T follicular helper cell (primary cell): ENCODE results near the gene PPFIBP1.
A peak's percentile ranks its signal among the peaks of the same experiment; 100 is the strongest.
"Not testable (repeated sequence)": the region's sequence is repeated elsewhere in the genome, so short reads cannot be mapped to it uniquely, and the experiment has no call there.

ENCODE experiments used
- DNase-seq: peaks from one replicate; pipeline ENCODE4 v3.0.0-alpha.2; 2020; ENCODE audit warnings: low read depth

Gene PPFIBP1

GRCh38 chr12:27709932-27710591 lies 186.1 kb downstream of the PPFIBP1 start:
- DNase-seq: no peak

GRCh38 chr12:27710592-27711316 lies 186.7 kb downstream of the PPFIBP1 start, which contains the start of gene MRPS35:
TSS of gene MRPS35 (plus strand) at chr12:27710832. CDS start at chr12:27710844, 12 bp downstream.
- peak; percentile 88 for DNase-seq

DNA sequence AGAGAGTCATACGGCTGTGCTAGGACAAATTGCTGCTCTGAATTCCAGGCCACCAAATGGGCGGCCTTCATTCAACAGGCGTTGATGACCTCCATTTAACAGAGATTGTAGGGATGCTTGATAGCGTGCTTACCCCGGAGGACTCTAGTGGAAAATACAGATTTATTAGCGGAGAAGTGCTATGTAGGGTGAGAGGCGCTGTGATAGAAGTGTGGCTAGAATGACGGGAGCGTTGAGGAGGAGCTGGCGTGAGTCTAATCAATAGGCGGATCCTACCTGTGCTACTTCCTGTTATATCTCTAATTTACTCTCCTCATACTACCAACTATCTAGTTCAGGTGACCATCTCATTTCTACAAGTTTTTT lies 187.3 kb downstream of the PPFIBP1 start:
- no peak for DNase-seq

DNA sequence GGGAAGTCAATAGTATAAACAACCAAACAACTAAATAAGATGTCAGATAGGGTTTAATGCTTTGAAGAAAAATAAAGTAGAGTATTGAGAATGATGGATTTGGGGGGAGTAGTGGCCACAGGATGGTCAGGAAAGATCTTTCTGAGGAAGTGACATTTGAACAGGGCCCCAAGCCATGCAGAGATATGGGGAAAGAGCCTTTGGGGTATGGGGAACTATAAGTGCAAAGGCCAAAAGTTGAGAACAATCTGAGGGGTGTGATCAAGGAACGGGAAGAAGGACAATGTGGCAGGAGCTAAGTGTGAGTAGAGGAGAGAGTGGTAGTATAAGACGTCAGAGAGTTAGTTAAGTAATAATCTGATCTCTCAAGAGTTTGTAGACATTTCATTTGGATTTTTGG lies 188.0 kb downstream of the PPFIBP1 start:
- no peak for DNase-seq

DNA sequence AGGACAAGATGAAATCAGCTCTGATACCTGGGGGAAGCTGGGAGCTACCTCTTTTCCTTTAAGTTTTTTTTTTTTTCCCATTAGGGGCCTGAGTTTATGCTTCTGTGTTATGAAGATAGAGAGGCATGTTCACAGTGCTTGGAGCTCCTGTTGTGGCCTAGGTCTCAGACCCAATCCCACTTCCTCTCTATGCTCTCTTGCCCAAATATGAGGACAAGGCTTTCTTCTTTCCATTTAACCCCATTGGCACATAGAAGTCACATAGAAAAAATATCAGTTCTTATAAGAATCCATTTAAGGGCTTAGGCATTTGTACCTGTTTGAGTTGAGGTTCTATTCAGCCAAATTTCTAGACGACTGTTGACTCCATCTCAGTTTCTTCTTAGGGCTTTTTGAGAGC lies 199.2 kb downstream of the PPFIBP1 start:
- no peak for DNase-seq

DNA sequence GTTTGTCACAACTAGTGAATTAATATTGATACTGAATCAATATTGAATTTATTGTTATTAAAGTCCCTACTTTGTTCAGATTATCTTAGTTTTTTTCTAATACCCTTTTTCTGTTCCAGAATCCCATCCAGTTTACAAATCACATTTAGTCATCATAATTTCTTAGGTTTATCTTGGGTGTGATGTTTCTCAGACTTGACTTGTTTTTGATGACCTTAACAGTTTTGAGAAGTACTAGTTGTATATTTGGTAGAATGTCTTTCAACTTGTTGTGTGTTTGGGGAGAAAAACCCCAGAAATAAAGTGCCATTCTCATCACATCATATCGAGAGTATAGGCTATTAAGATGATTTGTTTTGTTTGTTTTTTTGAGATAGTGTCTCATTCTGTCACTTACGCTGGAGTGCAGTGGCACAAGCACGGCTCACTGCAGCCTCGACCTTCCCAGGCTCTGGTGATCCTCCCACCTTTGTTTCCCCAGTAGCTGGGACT lies 206.1 kb downstream of the PPFIBP1 start:
- DNase-seq: no peak

DNA sequence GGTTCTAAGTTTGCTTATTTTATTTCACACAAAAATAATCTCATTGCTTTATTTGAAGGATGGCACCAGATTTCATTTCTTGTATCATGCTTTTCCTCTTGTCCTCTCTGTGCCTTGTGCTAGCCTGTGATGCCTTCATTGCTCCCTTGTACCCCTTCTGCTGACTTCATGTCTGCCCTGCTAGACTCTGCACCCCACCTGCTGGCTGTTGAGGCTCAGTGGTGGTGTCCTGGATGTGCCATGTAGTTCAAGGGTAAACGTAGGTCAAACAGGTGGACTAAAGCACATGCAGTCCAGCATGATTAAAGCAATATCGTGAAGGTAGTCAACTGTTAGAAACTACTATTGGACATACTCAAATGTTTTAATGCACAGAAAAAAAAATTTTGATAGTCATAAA lies 208.3 kb downstream of the PPFIBP1 start:
- no peak for DNase-seq

DNA sequence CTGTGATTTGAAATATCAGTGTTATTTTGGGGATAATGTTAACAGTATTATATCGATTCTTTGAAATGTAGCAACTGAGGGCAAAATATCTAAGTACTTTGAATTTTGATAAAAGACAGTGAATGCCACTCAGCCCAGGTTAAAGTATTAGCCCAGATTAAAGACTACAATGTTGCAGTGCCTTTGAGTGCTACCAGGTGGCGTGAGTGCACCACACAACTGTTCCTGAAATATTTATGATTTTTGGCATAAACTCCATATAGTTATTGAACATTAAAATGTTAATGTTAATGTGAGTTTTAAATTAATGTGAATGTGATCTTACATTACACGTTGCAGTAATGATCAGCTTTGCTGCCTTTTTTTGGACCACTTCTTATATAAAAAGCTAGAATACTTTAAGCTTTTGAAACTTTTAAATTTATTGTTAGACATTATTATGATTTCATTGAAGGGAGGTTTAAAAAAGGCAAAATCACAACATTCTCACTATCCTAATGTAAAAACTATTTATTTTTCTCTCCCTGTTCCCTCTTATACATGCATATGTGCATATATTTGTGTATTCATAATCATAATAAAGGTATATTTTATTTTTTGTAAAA lies 209.1 kb downstream of the PPFIBP1 start:
- DNase-seq: peak; percentile 11

DNA sequence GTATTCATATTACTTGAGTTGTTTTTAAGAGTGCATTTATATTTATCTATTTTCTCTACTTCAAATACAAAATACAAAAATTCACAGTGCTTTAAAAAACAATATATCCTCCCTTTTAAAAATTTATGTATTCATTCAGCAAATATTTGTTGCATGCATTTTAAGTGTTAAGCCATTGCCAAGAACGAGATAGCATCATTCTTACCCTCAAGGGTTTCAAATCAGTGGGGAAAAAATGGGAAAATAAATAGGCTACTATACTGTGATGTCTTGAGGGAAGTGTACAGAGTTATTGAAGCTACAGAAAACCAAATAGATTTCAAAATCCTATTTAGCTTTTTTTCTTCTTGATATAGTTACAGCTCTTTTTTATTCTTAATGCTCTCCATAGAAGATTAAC lies 209.8 kb downstream of the PPFIBP1 start:
- DNase-seq: no peak

DNA sequence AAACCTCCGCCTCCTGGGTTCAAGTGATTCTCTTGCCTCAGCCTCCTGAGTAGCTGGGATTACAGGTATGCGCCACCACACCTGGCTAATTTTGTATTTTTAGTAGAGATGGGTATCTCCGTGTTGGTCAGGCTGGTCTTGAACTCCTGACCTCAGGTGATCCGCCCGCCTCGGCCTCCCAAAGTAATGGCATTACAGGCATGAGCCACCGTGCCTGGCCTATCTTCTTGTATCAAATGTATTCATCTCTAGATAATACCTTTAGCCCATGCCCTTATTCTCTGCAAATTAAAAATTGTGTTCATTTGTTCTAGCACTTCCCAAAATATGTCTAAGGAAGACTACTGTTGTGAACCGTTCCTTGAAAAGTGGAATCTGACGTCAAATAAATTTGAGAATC lies 210.3 kb downstream of the PPFIBP1 start:
- not testable (repeated sequence) for DNase-seq

DNA sequence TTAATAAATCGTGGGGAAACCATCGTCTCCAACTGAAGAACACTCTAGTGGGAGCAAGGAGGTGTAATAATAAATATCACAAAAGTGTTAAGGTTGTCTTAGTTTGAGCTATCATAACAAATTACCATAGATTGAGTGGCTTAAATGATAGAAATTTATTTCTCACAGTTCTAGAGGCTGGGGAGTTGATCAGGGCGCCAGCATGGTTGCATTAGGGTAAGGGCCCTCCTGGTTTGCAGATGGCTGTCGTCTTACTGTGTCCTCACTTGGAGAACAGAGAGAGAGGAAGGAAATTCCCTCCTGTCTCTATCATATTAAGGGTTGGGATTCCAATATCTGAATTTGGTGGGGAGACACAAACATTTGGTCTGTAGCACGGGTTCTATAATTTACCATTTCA lies 219.6 kb downstream of the PPFIBP1 start:
- no peak for DNase-seq
